GM19452 (cell line): Measurements from ENCODE around the gene TBC1D21.

Experiments used
- ATAC-seq: cut with Tn5 transposase; IDR thresholded peaks from one replicate; pipeline ENCODE4 v1.9.1; 2021; ENCODE audit not compliant: unreplicated experiment

TBC1D21 gene

GRCh38 chr15:73888224-73889041 lies 15.1 kb downstream of the TBC1D21 start:
- ATAC-seq = no peak

- ATAC-seq = no peak
These were observed 15.8 kb downstream of the TBC1D21 start for GRCh38 chr15:73889053-73889761.

GRCh38 chr15:73889762-73890124 lies 16.4 kb downstream of the TBC1D21 start:
- ATAC-seq = no peak

- ATAC-seq = no peak
These were observed 18.3 kb downstream of the TBC1D21 start for GRCh38 chr15:73891328-73892315.

GRCh38 chr15:73892446-73893226 lies 19.3 kb downstream of the TBC1D21 start:
- no peak for ATAC-seq

- no peak for ATAC-seq
These were observed 20.9 kb downstream of the TBC1D21 start for GRCh38 chr15:73894133-73894814.

- ATAC-seq = no peak
These were observed 24.3 kb downstream of the TBC1D21 start for GRCh38 chr15:73897441-73898261.

- ATAC-seq = no peak
These were observed 26.1 kb downstream of the TBC1D21 start for GRCh38 chr15:73899197-73900094.

GRCh38 chr15:73900095-73900712 lies 26.8 kb downstream of the TBC1D21 start:
- ATAC-seq = no peak

GRCh38 chr15:73901126-73901810 lies 27.9 kb downstream of the TBC1D21 start:
- ATAC-seq = no peak

GRCh38 chr15:73902121-73903020 lies 29.0 kb downstream of the TBC1D21 start:
- no peak for ATAC-seq

- ATAC-seq = no peak
These were observed 30.9 kb downstream of the TBC1D21 start for GRCh38 chr15:73904026-73904815.

- no peak for ATAC-seq
These were observed 32.0 kb downstream of the TBC1D21 start for GRCh38 chr15:73905225-73905827.

GRCh38 chr15:73906346-73907034 lies 33.1 kb downstream of the TBC1D21 start:
- no peak for ATAC-seq
